Lung (tissue), 12 donors: Measurements from ENCODE around the gene VCAN. TPM values are rescaled to one million over a fixed set of nuclear protein-coding genes. Genes with fewer than 3 reads are reported as not detected.

ENCODE experiments used
- ATAC-seq: fragments of 200-7000 bp; cut with Tn5 transposase; one replicate; pipeline ENCODE4 v1.9.1; 2020; ENCODE audit warnings: moderate number of reproducible peaks; ENCODE audit not compliant: insufficient read depth, low FRiP score
- DNase-seq, 3 donors: peaks; one replicate each; pipeline ENCODE4 v3.0.0-alpha.2; 2013 to 2017
- H3K27ac ChIP-seq, 2 donors: one replicate each; pipeline ENCODE4 v1.5.1; 2013; ENCODE audit warnings: mild to moderate bottlenecking in 2 of 2, moderate library complexity in 2 of 2, control low read depth in 1 of 2, inconsistent platforms in 1 of 2, low read depth in 1 of 2, low read length in 1 of 2
- H3K27me3 ChIP-seq, 3 donors: one replicate each; pipeline ENCODE4 v1.5.1; 2013; ENCODE audit warnings: low read length in 2 of 3; ENCODE audit not compliant: control insufficient read depth in 3 of 3, insufficient read depth in 3 of 3
- H3K36me3 ChIP-seq, 4 donors: one replicate each; pipeline ENCODE4 v1.5.1; 2013; ENCODE audit warnings: low read length in 4 of 4, mild to moderate bottlenecking in 1 of 4, moderate library complexity in 1 of 4; ENCODE audit not compliant: control insufficient read depth in 4 of 4, insufficient read depth in 4 of 4
- H3K4me1 ChIP-seq, 5 donors: one replicate each; pipeline ENCODE4 v1.5.1; 2013; ENCODE audit warnings: low read length in 5 of 5, mild to moderate bottlenecking in 2 of 5, moderate library complexity in 1 of 5; ENCODE audit not compliant: control insufficient read depth in 5 of 5, insufficient read depth in 5 of 5
- H3K4me3 ChIP-seq: one replicate; pipeline ENCODE4 v1.5.1; 2013; ENCODE audit warnings: mild to moderate bottlenecking, control low read depth, moderate library complexity
- H3K9ac ChIP-seq, 2 donors: one replicate each; pipeline ENCODE4 v1.5.1; 2013; ENCODE audit warnings: low read length in 2 of 2, control low read depth in 1 of 2; ENCODE audit not compliant: insufficient read depth in 1 of 2
- H3K9me3 ChIP-seq, 4 donors: one replicate each; pipeline ENCODE4 v1.5.1; 2013; ENCODE audit warnings: low read length in 3 of 4, mild to moderate bottlenecking in 1 of 4, moderate library complexity in 1 of 4; ENCODE audit not compliant: control insufficient read depth in 4 of 4, insufficient read depth in 3 of 4
- WGBS, 2 donors: extraction: QIAGEN DNeasy Blood & Tissue Kit; methylation state at CpG; one replicate each; pipeline ENCODE4 v1.1.7; 2013; 5-methylcytosine and 5-hydroxymethylcytosine counted together
- polyA plus RNA-seq, 2 donors: library from polyadenylated mRNA; stranded (reverse); fragments of 200-250 nt; gene quantifications; one replicate each; pipeline ENCODE4 v1.2.1, GENCODE V29; 2013
- total RNA-seq, 2 donors: library from RNA; depleted of rRNA in 1 of 2; stranded (reverse); fragments of >200 nt in 1 of 2; gene quantifications; one replicate each; pipeline ENCODE4 v1.2.1, GENCODE V29; 2014 to 2021
- TF ChIP-seq, protein P1 (sequence below): IDR thresholded peaks from 2 replicates; pipeline ENCODE4 v1.5.1; 2012; ENCODE audit warnings: mild to moderate bottlenecking; ENCODE audit errors: control extremely low read depth, extremely low read depth
- donor health status: control.
- donor health status: control.
- donor health status: Bipolar disorder and iron deficiency.
- donor health status: healthy.
- donor health status: DM: yes; HTN: yes; CAD: no.

The VCAN gene
- total and polyA plus RNA-seq, 4 donors, result 11.6 to 276 (median 156) TPM

DNA sequence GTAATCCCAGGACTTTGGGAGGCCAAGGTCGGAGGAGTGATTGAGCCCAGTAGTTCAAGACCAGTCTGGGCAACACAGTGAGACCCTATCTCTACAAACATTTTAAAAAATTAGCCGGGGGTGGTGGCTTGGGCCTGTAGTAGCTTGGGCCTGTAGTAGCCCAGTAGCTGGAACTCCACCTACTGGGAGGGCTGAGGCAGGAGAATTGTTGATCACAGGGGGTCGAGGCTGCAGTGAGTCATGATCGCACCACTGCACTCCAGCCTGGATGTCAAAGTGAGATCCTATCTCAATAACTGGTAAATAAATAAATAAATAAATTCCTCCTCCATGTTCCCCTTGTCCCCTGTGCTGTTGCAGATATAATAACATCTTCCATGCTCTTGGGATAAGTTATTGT, 14.3 kb downstream of the VCAN start:
- Histone ChIP-seq H3K4me3 (no peak overlapping the region), H3K9ac (no peak overlapping the region), H3K36me3 (peaks cover 0 to 50% (median 21%) of the 10 kb centered on the region in 4 donors), H3K27ac (no peak overlapping the region), H3K4me1 (peaks cover 0 to 33% (median 0%) of the 10 kb centered on the region in 5 donors), H3K9me3 (no peaks in the 10 kb centered on the region), H3K27me3 (no peaks in the 10 kb centered on the region)
- no peak for DNase-seq
- no peak for ATAC-seq
- TF ChIP-seq, protein P1, sequence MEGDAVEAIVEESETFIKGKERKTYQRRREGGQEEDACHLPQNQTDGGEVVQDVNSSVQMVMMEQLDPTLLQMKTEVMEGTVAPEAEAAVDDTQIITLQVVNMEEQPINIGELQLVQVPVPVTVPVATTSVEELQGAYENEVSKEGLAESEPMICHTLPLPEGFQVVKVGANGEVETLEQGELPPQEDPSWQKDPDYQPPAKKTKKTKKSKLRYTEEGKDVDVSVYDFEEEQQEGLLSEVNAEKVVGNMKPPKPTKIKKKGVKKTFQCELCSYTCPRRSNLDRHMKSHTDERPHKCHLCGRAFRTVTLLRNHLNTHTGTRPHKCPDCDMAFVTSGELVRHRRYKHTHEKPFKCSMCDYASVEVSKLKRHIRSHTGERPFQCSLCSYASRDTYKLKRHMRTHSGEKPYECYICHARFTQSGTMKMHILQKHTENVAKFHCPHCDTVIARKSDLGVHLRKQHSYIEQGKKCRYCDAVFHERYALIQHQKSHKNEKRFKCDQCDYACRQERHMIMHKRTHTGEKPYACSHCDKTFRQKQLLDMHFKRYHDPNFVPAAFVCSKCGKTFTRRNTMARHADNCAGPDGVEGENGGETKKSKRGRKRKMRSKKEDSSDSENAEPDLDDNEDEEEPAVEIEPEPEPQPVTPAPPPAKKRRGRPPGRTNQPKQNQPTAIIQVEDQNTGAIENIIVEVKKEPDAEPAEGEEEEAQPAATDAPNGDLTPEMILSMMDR, result no peak
- 89 to 92% methylated on average over 4 of the region's 4 CpGs for WGBS, 2 donors

GRCh38 chr5:83487155-83487554, 15.6 kb downstream of the VCAN start:
- H3K4me1 ChIP-seq, result peaks cover 0 to 30% (median 0%) of the 10 kb centered on the region in 5 donors
- TF ChIP-seq, protein P1, result no peak
- WGBS, 2 donors, result 66 to 78% methylated on average over 1 of the region's 1 CpG
- DNase-seq, result no peak
- no peaks in the 10 kb centered on the region for H3K27me3 ChIP-seq
- no peak overlapping the region for H3K9ac ChIP-seq
- H3K36me3 ChIP-seq, result peaks cover 0 to 60% (median 23%) of the 10 kb centered on the region in 4 donors
- H3K27ac ChIP-seq, result no peak overlapping the region
- no peak overlapping the region for H3K4me3 ChIP-seq
- ATAC-seq, result no peak
- H3K9me3 ChIP-seq, result no peaks in the 10 kb centered on the region

DNA sequence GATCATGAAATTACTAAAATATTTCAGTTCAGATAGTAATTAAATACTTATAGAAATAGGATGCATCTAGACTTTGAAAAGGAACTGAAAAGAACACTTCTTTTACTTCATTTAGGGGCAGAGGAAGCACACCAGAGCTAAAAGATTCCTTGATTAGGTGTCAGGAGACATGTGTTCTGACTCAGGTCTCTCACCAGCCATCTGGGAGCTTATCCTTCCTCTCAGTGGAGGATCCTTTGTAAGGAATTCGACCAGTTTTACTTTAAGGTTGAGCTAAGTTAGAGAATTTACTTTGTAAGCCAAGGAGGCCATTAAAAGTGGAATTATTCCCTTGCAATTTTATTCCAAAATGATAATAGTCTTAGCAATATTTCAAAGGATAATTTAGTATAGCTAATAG, 16.7 kb downstream of the VCAN start:
- no peaks in the 10 kb centered on the region for H3K9me3 ChIP-seq
- ATAC-seq (no peak), DNase-seq (no peak)
- H3K27ac ChIP-seq, result no peak overlapping the region
- H3K9ac ChIP-seq, result no peak overlapping the region
- WGBS, 2 donors, result 26 to 56% methylated on average over 1 of the region's 1 CpG
- no peaks in the 10 kb centered on the region for H3K27me3 ChIP-seq
- peaks cover 0 to 26% (median 0%) of the 10 kb centered on the region in 5 donors for H3K4me1 ChIP-seq
- TF ChIP-seq, protein P1, result no peak
- H3K36me3 ChIP-seq, result peaks cover 0 to 60% (median 20%) of the 10 kb centered on the region in 4 donors
- H3K4me3 ChIP-seq, result no peak overlapping the region

DNA sequence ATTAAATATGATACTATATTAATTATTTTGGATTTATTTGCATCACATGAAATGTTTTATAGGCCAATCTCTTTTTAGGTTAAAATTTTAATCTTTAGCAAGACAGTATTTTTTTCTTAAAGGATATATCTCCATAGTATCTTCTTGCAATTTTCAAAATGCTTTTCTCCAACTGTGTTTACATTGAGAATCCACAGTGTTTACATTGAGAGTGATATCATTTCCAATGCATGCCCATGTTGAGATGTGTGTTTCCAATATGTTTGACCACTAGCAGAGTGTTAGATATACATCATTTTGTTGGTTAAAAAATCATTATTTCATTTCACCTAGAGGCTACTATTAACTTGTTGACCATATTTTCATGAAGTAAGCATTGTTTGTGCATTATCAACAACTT, 17.3 kb downstream of the VCAN start:
- H3K4me1 ChIP-seq, result peaks cover 0 to 26% (median 0%) of the 10 kb centered on the region in 5 donors
- TF ChIP-seq, protein P1, result no peak
- no peaks in the 10 kb centered on the region for H3K9me3 ChIP-seq
- peaks cover 0 to 66% (median 22%) of the 10 kb centered on the region in 4 donors for H3K36me3 ChIP-seq
- no peak overlapping the region for H3K27ac ChIP-seq
- H3K9ac ChIP-seq, result no peak overlapping the region
- peak in 1 of 3 donors; percentile 44 for DNase-seq
- no peaks in the 10 kb centered on the region for H3K27me3 ChIP-seq
- H3K4me3 ChIP-seq, result no peak overlapping the region
- no peak for ATAC-seq
